Progenitor cell of endocrine pancreas (in vitro differentiated cells): ENCODE data around the gene SGCD. TPM values are rescaled to one million over a fixed set of nuclear protein-coding genes. Genes with fewer than 3 reads are reported as not detected.

Source experiments
- DNase-seq: peaks from one replicate; pipeline ENCODE4 v3.0.0; 2021; ENCODE audit warnings: low spot score; ENCODE audit not compliant: unreplicated experiment
- H3K27ac Mint-ChIP-seq: 2 replicates; pipeline ENCODE4 v1.8.0; 2021; ENCODE audit warnings: mild to moderate bottlenecking, moderate library complexity, mixed read lengths
- H3K27me3 Mint-ChIP-seq: 2 replicates; pipeline ENCODE4 v1.8.0; 2021; ENCODE audit warnings: mixed read lengths
- H3K36me3 Mint-ChIP-seq: 2 replicates; pipeline ENCODE4 v1.8.0; 2022; ENCODE audit warnings: mixed read lengths; ENCODE audit not compliant: insufficient read depth
- H3K4me1 Mint-ChIP-seq: 2 replicates; pipeline ENCODE4 v1.8.0; 2021; ENCODE audit warnings: low read depth, mixed read lengths
- H3K4me3 Mint-ChIP-seq: 2 replicates; pipeline ENCODE4 v1.8.0; 2021; ENCODE audit warnings: low read depth, mild to moderate bottlenecking, moderate library complexity, mixed read lengths
- H3K9me3 Mint-ChIP-seq: 2 replicates; pipeline ENCODE4 v1.8.0; 2021; ENCODE audit warnings: low read depth, mixed read lengths
- total RNA-seq: library from RNA; stranded (reverse); gene quantifications from 2 replicates; pipeline ENCODE4 v1.2.1, GENCODE V29; 2021
- TF ChIP-seq, protein P1 (sequence below): fragments of 200-600 bp; sonication (generic); IDR thresholded peaks from one replicate; pipeline ENCODE4 v1.5.0; 2021; ENCODE audit warnings: antibody characterized with exemption, mild to moderate bottlenecking; ENCODE audit not compliant: unreplicated experiment

SGCD gene
- total RNA-seq, 1 donor from 2014 or later: 5.9 TPM

DNA sequence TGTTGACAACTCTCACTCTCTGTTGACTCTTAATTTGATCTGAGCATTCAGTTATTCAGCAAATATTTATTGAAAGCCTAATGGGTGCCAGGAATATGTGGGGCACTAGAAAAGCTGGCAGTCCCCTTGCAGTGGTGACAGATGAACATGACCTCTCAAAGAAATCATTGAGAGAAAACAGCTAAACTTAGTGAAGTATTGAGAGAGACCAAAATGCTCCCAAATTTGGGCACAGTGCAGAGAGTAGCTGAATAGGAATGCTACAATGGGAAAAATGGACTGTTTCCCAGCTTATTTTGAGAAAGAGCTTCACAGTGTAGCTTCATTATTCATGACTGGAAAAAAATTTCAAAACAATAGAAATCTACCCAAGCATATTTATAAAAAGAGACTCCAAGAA, 257.9 kb downstream of the SGCD start:
- no peaks in the 10 kb centered on the region for H3K27me3 Mint-ChIP-seq
- no peak for DNase-seq
- TF ChIP-seq, protein P1, sequence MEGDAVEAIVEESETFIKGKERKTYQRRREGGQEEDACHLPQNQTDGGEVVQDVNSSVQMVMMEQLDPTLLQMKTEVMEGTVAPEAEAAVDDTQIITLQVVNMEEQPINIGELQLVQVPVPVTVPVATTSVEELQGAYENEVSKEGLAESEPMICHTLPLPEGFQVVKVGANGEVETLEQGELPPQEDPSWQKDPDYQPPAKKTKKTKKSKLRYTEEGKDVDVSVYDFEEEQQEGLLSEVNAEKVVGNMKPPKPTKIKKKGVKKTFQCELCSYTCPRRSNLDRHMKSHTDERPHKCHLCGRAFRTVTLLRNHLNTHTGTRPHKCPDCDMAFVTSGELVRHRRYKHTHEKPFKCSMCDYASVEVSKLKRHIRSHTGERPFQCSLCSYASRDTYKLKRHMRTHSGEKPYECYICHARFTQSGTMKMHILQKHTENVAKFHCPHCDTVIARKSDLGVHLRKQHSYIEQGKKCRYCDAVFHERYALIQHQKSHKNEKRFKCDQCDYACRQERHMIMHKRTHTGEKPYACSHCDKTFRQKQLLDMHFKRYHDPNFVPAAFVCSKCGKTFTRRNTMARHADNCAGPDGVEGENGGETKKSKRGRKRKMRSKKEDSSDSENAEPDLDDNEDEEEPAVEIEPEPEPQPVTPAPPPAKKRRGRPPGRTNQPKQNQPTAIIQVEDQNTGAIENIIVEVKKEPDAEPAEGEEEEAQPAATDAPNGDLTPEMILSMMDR: no peak
- H3K9me3 Mint-ChIP-seq: peaks cover 6% of the 10 kb centered on the region
- H3K4me1 Mint-ChIP-seq: peaks cover 21% of the 10 kb centered on the region
- no peak overlapping the region for H3K4me3 Mint-ChIP-seq
- no peak overlapping the region for H3K27ac Mint-ChIP-seq
- no peaks in the 10 kb centered on the region for H3K36me3 Mint-ChIP-seq

DNA sequence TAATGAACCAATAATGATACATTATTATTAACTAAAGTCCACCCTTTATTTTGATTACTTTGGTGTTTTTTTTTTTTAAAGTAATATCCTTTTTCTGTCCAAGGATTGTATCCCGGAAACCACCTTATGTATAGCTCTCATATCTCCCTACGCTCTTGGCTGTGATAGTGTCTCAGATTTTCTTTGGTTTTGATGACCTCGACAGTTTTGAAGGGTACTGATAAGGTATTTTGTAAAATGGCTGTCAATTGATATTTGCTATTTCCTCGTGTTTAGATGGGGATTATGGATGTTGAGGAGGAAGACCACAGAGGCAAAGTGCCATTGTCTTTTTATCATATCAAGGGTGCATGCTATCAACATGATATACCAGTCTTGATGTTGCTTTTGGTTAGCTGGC, 259.0 kb downstream of the SGCD start:
- Mint-ChIP-seq H3K4me3 (no peak overlapping the region), H3K9me3 (no peaks in the 10 kb centered on the region), H3K36me3 (no peaks in the 10 kb centered on the region), H3K27ac (no peak overlapping the region), H3K4me1 (peaks cover 23% of the 10 kb centered on the region), H3K27me3 (no peaks in the 10 kb centered on the region)
- no peak for DNase-seq
- TF ChIP-seq, protein P1: no peak

DNA sequence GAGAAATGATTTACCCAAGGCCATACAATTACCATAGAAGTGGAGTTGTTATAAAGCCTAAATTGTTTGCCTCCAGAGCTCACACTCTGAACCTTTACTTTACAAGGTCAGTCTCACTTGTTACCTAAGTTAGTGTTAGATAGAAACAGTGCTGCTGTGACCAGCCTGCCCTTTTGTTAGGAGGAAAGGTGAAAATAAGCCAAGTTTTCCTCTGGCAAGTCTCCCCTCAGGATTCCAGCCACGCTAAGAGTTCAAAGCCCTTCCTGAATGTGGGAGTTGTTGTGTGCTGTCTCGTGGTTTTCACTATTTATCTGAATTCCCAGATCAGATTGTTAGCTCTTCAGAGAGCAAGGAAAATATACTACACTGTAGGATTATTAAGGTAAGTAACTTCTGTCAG, 260.0 kb downstream of the SGCD start:
- Mint-ChIP-seq H3K9me3 (no peaks in the 10 kb centered on the region), H3K27me3 (no peaks in the 10 kb centered on the region), H3K4me1 (peaks cover 23% of the 10 kb centered on the region), H3K36me3 (no peaks in the 10 kb centered on the region), H3K27ac (no peak overlapping the region), H3K4me3 (no peak overlapping the region)
- no peak for DNase-seq
- TF ChIP-seq, protein P1: no peak

DNA sequence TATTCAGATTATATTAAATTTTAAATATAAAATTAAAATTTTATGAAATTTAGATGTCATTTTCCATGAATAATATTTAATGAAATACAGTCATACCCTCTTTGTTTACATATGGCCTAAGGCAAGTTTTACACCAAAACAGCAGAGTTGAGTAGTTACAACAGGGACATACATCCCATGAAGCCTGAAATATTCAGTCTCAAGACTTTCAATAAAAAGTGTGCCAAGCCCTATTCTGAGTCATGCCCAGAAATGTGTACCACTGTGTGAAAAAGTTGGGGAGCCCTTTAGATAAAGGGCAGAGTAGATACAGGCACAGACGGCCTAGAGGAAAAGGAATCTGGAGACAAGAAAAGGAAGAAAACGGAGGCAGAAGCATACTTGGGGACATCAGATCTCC, 261.3 kb downstream of the SGCD start:
- no peaks in the 10 kb centered on the region for H3K9me3 Mint-ChIP-seq
- TF ChIP-seq, protein P1: no peak
- no peaks in the 10 kb centered on the region for H3K36me3 Mint-ChIP-seq
- DNase-seq: no peak
- H3K27me3 Mint-ChIP-seq: no peaks in the 10 kb centered on the region
- H3K4me3 Mint-ChIP-seq: no peak overlapping the region
- no peak overlapping the region for H3K27ac Mint-ChIP-seq
- H3K4me1 Mint-ChIP-seq: peaks cover 23% of the 10 kb centered on the region

DNA sequence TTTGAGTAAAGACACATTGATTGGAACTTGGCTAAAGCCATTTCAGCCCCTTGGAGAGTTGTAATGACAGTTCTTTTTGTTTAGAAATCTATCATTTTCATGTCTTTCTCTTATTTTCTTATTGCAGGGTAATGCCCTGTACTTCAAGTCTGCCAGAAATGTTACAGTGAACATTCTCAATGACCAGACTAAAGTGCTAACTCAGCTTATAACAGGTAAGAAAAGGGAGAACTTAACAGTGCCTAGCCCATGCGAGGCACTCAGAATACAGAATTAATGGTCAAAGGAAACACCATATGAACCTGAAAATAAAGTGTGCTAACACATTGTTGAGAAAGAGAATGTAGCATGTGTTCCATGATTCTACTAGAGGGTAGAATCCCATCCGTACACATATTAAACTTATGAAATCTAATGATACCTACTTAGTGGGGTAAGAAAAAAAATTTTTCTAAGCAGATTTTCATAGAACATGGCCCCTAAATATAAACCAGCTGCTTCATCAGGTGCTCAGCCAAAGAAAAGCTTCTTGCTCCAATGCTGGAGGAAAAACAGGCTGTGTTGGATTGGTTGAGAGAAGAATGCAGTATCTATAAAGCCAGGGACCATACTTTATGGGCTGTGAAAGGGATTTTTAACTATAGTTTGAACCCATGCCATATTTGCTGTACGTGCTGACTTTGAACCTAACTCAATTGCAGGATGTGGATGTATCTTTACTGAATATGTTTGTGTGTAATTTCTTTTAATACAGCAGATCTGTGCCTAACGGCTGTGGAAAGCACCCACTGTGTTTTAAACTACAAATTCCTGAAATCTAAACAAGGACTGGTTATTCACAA, 262.4 kb downstream of the SGCD start:
- Mint-ChIP-seq H3K9me3 (no peaks in the 10 kb centered on the region), H3K27ac (no peak overlapping the region), H3K4me1 (peaks cover 20% of the 10 kb centered on the region), H3K27me3 (no peaks in the 10 kb centered on the region), H3K4me3 (no peak overlapping the region), H3K36me3 (no peaks in the 10 kb centered on the region)
- TF ChIP-seq, protein P1: no peak
- no peak for DNase-seq
